T-helper 1 cell treated with Interleukin-12 subunit alpha and Interleukin-12 subunit beta and Interleukin-4 antibody, amounts not matched to agents 30 μg/mL and 1 μg/mL, for 36 hours (primary cell): Measurements from ENCODE around the gene B3GLCT.

Experiments
- H3K27ac Mint-ChIP-seq: one replicate; pipeline ENCODE4 v1.8.0; 2021; ENCODE audit warnings: mild to moderate bottlenecking, mixed read lengths
- H3K27me3 Mint-ChIP-seq: one replicate; pipeline ENCODE4 v1.8.0; 2021; ENCODE audit warnings: low read depth, mixed read lengths
- H3K36me3 Mint-ChIP-seq: one replicate; pipeline ENCODE4 v1.8.0; 2021; ENCODE audit warnings: low read depth, mixed read lengths
- H3K4me1 Mint-ChIP-seq: one replicate; pipeline ENCODE4 v1.8.0; 2021; ENCODE audit warnings: low read depth, mixed read lengths
- H3K4me3 Mint-ChIP-seq: one replicate; pipeline ENCODE4 v1.8.0; 2021; ENCODE audit warnings: mild to moderate bottlenecking, moderate library complexity, mixed read lengths
- H3K9me3 Mint-ChIP-seq: one replicate; pipeline ENCODE4 v1.8.0; 2021; ENCODE audit warnings: mixed read lengths

Gene B3GLCT

DNA sequence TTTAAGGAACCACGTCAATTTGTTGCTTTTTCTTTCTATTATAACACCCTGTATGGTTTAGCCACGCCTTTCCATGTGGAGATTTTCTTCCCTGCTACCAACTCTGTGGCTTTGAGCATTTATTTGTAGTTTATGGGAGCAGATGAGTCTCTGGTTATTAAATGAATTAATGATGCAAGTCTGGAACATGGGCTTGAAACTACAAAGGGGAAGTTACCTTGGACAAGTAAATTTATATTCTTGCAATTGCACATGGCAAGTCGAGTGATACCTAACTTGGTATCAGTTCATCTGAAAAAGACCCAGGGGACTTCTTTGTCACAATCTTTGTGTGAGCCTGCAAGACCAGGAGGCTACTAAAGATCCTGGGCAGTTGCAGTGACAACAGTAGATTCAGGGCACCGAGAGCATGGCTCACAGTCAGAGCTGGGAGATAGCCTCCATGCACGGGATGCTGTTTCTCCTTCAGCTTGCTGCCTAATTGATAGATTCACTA lies 24.4 kb downstream of the B3GLCT start:
- Mint-ChIP-seq H3K9me3 (no peaks in the 10 kb centered on the region), H3K4me1 (peaks cover 5% of the 10 kb centered on the region), H3K4me3 (no peak overlapping the region), H3K27me3 (no peaks in the 10 kb centered on the region), H3K27ac (no peak overlapping the region), H3K36me3 (no peaks in the 10 kb centered on the region)

DNA sequence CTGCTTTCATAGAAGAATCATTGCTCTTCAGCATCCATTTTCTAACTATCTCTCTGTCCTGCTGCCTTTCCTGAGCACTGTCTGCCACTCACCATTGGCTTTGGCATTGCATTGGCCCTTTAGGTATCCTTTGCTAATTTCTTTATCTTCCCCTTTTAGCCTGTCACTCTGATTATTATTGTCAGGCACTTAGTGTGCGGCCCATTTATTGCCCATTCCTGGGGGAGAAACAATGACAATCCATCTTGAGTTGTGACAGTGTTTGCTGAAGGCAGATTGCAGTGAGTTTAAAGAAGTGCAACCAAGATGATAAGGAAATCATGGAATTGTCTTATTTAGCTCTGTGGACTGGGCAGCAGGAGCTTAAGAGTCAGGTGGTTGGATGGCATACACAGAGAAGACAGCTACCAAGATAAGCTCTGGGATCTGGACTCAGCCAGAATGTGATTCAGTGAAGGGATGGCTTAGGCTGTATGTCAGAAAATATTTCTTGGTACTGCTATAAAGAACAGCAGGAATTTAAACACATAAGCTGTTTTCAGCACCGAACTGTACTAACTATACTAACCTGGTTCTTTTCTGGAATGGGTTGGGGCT lies 25.3 kb downstream of the B3GLCT start:
- H3K4me1 Mint-ChIP-seq: peaks cover 5% of the 10 kb centered on the region
- H3K27me3 Mint-ChIP-seq: no peaks in the 10 kb centered on the region
- H3K4me3 Mint-ChIP-seq: no peak overlapping the region
- H3K36me3 Mint-ChIP-seq: no peaks in the 10 kb centered on the region
- H3K9me3 Mint-ChIP-seq: no peaks in the 10 kb centered on the region
- H3K27ac Mint-ChIP-seq: no peak overlapping the region

DNA sequence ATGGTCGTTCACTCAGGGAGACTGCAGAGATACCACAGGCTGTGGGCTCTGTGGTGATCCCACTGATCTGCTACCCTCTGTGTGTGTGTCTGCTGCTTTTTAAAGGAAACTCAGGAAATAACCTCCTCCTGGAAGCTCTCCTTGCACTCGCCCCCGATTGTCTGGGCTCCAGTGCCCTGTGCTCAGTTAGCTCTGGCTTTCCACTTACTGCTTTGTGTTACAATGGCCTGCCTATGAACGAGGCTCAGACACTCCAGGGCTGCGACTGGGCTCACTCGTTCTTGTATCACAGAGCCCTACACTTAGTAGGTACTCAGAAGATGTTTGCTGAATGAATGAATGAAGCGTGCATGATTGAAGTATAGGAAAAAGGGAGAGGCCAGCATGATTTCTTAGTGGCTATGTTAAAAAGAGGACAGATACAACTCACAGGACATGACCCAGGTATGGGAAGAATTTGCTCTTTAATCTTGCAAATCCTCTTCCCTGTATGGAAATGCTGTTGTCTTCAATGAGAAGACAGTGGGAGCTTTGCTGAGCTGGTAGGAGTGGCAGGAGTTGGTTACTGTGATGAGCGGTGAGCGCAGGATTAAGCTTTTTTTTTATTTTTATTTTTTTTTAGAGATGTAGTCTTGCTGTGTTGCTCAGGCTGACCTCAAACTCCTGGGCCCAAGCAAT lies 26.4 kb downstream of the B3GLCT start:
- H3K4me1 Mint-ChIP-seq: peaks cover 5% of the 10 kb centered on the region
- H3K36me3 Mint-ChIP-seq: no peaks in the 10 kb centered on the region
- H3K4me3 Mint-ChIP-seq: no peak overlapping the region
- H3K9me3 Mint-ChIP-seq: no peaks in the 10 kb centered on the region
- H3K27me3 Mint-ChIP-seq: no peaks in the 10 kb centered on the region
- no peak overlapping the region for H3K27ac Mint-ChIP-seq

DNA sequence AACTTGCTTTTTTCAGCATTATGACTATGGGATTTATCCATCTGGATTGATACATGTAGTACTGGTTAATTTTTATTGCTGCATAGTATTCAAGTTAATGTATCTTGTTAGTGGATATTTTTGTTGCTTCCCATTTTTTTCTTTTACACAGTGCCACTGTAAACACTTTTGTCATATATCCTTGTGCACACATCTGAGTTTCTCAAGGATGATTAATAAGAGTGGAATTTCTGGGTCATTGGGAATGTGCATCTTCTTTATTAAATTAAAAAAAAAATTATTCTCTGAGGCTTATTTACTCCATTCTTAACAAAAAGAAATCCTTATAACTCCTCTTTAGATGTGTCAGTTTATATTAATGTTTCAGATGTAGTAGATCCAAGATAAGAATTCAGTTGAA lies 27.3 kb downstream of the B3GLCT start:
- no peak overlapping the region for H3K27ac Mint-ChIP-seq
- no peaks in the 10 kb centered on the region for H3K9me3 Mint-ChIP-seq
- H3K36me3 Mint-ChIP-seq: no peaks in the 10 kb centered on the region
- peaks cover 5% of the 10 kb centered on the region for H3K4me1 Mint-ChIP-seq
- no peak overlapping the region for H3K4me3 Mint-ChIP-seq
- no peaks in the 10 kb centered on the region for H3K27me3 Mint-ChIP-seq

DNA sequence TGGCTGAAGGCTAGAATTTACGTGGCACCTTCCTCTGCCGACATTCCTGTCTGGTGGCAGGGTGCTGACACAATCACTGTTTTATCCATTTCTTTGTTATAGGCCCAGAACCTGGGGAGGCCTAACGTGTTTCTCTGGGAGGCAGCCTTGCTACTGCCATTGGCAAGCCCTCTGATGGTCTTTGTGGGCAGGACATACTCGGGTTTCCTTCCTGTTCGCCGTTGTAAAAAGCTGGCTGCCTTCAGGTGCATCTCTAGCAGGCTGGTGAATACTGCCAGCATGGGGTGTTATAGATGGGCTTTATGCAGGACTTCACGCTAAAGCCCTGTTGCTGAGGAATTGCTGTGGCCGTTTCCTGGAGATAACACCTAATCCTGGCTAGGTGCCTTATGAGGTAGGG lies 28.1 kb downstream of the B3GLCT start:
- no peaks in the 10 kb centered on the region for H3K36me3 Mint-ChIP-seq
- H3K27ac Mint-ChIP-seq: no peak overlapping the region
- H3K9me3 Mint-ChIP-seq: no peaks in the 10 kb centered on the region
- H3K4me1 Mint-ChIP-seq: peaks cover 5% of the 10 kb centered on the region
- no peak overlapping the region for H3K4me3 Mint-ChIP-seq
- no peaks in the 10 kb centered on the region for H3K27me3 Mint-ChIP-seq

DNA sequence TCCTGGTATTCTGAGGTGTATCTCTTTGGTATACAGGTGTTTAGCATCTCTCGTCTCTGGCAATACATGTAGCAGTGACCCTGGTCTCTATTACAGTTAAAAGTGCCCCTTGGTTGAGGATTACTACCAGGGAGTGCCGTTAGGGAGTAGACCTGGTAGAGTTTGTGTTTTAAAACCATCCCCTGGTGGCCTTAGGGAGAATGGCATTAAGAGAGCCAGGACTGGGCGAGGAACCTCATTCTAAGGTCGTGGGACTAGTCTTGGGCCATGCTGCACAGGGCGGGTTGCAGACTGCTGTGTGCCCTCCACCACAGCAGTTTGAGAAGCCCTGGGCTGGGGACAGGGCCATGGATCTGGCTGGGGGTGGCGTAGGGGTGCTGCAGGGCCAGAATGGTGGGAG lies 35.0 kb downstream of the B3GLCT start:
- H3K27ac Mint-ChIP-seq: no peak overlapping the region
- H3K4me1 Mint-ChIP-seq: no peaks in the 10 kb centered on the region
- H3K36me3 Mint-ChIP-seq: no peaks in the 10 kb centered on the region
- H3K4me3 Mint-ChIP-seq: no peak overlapping the region
- H3K9me3 Mint-ChIP-seq: no peaks in the 10 kb centered on the region
- H3K27me3 Mint-ChIP-seq: no peaks in the 10 kb centered on the region

DNA sequence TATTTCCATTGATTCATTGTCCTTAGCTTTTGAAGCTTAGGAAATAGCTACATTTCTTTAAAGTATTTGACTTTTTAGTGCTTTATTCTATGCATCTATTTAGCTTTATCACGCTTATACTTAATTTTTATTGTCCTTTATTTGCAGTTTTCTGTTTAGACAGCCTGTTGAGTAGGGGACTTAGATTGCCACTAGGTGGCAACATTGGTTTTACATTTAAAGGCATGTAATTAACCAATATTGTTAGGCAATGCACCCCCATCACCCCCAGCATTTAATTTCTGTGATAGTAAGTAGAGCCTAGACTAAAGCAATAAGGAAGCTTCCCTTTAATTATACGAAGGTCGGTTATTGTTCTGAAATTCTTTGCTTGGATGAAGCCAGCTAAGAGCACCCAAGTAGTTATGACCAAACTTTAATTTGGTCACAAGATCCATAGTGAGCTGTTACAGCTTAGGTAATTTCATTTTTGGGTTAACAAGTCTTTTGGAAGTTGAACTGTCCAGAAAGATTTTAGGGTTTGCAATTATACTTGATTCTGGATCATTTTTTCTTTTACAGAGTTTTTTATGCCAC lies 36.5 kb downstream of the B3GLCT start:
- Mint-ChIP-seq H3K4me3 (no peak overlapping the region), H3K36me3 (no peaks in the 10 kb centered on the region), H3K27ac (no peak overlapping the region)

DNA sequence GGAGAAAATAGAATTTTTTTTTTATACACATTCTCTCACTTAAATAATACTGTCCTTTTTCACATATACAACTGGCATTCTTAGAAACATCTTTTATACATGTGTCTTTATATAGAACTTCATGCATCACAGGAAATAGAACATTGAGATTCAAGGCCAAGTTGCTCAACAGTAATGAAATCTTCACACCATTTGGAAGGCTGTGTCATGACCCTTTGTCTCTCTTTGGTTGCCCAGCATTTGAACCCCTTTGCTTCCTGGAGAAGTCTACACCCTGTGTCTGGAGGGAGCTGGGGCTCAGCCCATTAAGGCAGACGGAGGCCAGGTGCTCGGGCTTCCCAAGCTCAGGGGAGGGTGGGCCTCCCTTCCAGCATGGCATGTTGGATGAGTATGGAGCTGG lies 41.1 kb downstream of the B3GLCT start:
- Mint-ChIP-seq H3K4me1 (no peaks in the 10 kb centered on the region), H3K36me3 (no peaks in the 10 kb centered on the region)

More for the DNA sequence above, 36.5 kb downstream of the B3GLCT start:
- no peaks in the 10 kb centered on the region for H3K27me3 Mint-ChIP-seq
- H3K4me1 Mint-ChIP-seq: no peaks in the 10 kb centered on the region
- no peaks in the 10 kb centered on the region for H3K9me3 Mint-ChIP-seq

DNA sequence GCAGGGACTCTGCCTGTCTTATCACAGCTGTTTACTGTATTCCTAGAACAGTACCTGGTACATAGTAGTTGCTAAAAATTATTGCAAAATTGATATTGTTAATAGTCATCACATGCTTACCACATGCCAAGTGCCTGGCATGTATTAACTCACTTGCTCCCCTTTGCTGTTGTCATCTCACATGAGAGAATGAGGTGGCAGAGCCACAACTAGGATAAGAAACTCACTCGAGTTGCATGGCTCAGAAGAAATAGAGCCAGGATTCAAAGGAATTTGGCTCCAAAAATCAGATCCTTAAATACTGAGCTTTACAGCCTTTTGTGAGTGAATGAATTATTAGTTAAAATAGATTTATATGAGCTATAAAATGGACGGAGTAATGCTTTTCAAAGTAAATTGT lies 42.6 kb downstream of the B3GLCT start:
- Mint-ChIP-seq H3K9me3 (no peaks in the 10 kb centered on the region), H3K4me1 (no peaks in the 10 kb centered on the region), H3K27ac (no peak overlapping the region), H3K36me3 (no peaks in the 10 kb centered on the region), H3K27me3 (no peaks in the 10 kb centered on the region), H3K4me3 (no peak overlapping the region)

More for the DNA sequence above, 41.1 kb downstream of the B3GLCT start:
- Mint-ChIP-seq H3K4me3 (no peak overlapping the region), H3K27ac (no peak overlapping the region), H3K27me3 (no peaks in the 10 kb centered on the region), H3K9me3 (no peaks in the 10 kb centered on the region)

DNA sequence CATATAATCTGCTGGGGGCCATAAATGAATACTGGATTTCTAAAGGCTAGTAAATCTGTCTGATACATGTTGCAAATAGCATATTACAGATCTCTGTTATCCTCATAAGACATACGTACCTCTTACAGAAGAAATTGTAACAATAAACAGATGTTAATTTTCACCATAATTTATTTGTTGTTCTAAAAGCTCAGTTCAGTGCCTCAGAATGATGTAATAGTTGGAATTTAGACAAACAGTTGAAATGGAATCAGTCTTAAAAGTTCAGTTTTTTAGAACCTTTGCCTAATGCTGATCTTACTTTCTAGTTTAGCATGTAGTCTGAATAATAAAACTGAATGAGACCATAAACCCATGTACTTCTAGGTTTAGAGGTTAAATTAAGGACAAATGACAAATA lies 43.1 kb downstream of the B3GLCT start:
- no peak overlapping the region for H3K27ac Mint-ChIP-seq
- H3K36me3 Mint-ChIP-seq: no peaks in the 10 kb centered on the region
- no peaks in the 10 kb centered on the region for H3K9me3 Mint-ChIP-seq
- H3K4me1 Mint-ChIP-seq: no peaks in the 10 kb centered on the region
- H3K4me3 Mint-ChIP-seq: no peak overlapping the region
- H3K27me3 Mint-ChIP-seq: no peaks in the 10 kb centered on the region

DNA sequence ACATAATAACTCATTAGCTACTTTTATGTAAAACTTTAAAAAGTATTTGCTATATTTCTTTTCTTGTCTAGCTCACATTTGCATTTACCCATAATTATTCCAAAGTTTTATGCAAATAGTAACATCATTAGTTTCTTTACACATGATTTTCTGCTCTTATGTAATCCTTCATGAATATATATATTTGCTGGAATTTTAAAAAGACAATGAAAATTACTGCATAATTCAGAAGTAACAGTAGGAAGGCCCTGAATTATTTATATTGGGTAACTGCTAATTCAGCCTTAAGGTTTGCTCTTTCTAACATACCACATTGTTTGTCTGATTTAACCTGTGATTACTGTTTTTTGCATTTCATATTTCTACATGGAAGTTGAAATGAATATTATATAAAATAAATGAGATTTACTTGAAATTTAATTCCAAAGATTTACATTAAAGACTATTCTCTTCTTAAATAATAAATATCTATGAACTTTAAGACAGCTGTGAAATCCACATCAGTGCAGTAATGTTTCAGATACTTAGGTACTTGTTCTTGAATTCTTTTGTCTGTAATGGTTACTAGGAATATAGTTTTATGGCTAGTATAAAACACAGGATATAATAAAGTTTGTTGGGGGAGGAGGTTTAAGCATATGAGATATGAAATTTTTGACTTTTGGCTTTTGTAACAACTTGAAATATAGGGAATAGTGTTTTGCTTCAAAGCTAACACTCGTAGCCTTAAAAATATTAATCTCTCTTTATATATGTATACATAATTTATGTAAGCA lies 46.0 kb downstream of the B3GLCT start:
- Mint-ChIP-seq H3K9me3 (no peaks in the 10 kb centered on the region), H3K27ac (no peak overlapping the region), H3K27me3 (no peaks in the 10 kb centered on the region), H3K4me1 (no peaks in the 10 kb centered on the region), H3K4me3 (no peak overlapping the region), H3K36me3 (no peaks in the 10 kb centered on the region)

DNA sequence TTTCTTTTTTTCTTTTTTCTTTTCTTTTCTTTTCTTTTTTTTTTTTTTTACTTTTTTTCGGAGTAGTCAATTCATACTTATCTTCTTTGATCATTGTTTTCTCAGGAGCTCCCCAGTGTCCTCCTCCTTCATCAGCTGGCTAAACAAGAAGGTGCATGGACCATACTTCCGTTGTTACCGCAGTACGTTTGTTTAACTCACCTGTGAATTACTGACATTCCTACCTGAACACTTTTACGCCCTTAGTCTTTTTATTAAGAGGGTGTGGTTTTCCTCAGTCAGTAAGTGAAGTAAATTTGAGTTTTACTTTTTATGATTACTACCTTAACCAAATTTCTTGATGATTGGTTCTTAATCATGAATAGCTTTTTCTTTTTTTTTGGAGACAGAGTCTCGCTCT lies 47.1 kb downstream of the B3GLCT start:
- Mint-ChIP-seq H3K27ac (no peak overlapping the region), H3K27me3 (no peaks in the 10 kb centered on the region), H3K4me1 (no peaks in the 10 kb centered on the region), H3K36me3 (no peaks in the 10 kb centered on the region), H3K9me3 (peaks cover 5% of the 10 kb centered on the region), H3K4me3 (no peak overlapping the region)

DNA sequence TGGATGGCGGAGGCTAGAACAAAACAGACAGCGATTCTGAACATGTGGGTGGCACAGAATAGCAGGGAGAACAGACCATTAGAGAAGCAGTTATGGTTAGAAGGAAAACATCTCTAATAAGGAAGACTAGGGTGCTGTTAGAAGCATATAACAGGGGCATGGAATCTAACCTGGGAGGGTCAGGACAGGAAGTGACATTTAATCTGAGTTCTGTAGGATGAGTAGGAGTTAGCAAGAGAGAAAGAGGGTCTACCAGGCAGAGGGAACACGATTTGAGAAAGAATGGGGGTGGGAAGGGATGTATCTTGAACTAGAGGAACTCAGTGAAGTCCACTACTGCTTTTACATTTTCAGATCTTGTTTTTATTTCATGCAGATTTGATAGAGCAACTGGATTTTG lies 48.6 kb downstream of the B3GLCT start:
- no peaks in the 10 kb centered on the region for H3K27me3 Mint-ChIP-seq
- H3K36me3 Mint-ChIP-seq: no peaks in the 10 kb centered on the region
- peaks cover 10% of the 10 kb centered on the region for H3K9me3 Mint-ChIP-seq
- no peak overlapping the region for H3K27ac Mint-ChIP-seq
- no peaks in the 10 kb centered on the region for H3K4me1 Mint-ChIP-seq
- H3K4me3 Mint-ChIP-seq: no peak overlapping the region

DNA sequence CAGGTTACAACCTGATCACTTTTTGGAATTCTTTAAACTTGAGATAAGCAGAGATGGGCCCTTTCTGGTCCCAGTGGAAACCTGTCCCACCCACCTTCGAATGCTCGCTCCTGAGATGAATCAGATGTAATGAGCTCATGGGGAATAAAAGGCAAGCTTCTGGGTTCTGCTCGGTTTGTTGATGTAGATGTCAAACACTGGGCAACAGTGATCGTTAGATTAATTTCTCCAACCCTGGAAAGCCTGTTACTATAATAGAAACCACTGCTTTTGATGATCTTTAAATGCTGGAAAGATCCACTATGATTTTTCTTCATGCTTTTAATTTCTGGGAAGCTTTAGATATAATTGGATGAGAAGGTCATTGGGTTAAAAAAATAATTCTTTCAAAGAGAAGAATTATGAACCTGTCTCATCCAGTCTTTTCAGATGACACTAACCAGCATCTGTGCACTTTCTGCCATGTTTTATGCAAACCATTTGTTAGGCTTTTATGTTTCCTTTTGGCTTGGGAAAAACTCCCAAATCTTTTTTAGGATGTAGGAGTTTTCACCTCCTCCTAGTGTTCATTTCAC lies 49.3 kb downstream of the B3GLCT start:
- H3K36me3 Mint-ChIP-seq: no peaks in the 10 kb centered on the region
- H3K4me3 Mint-ChIP-seq: no peak overlapping the region
- H3K4me1 Mint-ChIP-seq: no peaks in the 10 kb centered on the region
- H3K27me3 Mint-ChIP-seq: no peaks in the 10 kb centered on the region
- peaks cover 10% of the 10 kb centered on the region for H3K9me3 Mint-ChIP-seq
- no peak overlapping the region for H3K27ac Mint-ChIP-seq
